Gastroesophageal sphincter (tissue), 4 donors: ENCODE results near the gene TLE7. TPM values are rescaled to one million over a fixed set of nuclear protein-coding genes. Genes with fewer than 3 reads are reported as not detected.

Source experiments
- ATAC-seq: fragments of 150-250 bp; one replicate; pipeline ENCODE4 v1.9.1; 2016; ENCODE audit warnings: mild to moderate bottlenecking, moderate library complexity
- H3K27ac ChIP-seq, 4 donors: fragments of 200-600 bp; sonication (generic) in 3 of 4; 1 replicate in 3 of 4; 2 replicates in 1 of 4; pipeline ENCODE4 v1.5.1; 2016 to 2019
- H3K27me3 ChIP-seq: fragments of 200-600 bp; sonication (generic); one replicate; pipeline ENCODE4 v1.5.1; 2019
- H3K36me3 ChIP-seq, 2 donors: fragments of 200-600 bp; sonication (generic); one replicate each; pipeline ENCODE4 v1.5.1; 2019; ENCODE audit warnings: control low read depth in 1 of 2
- H3K4me1 ChIP-seq, 3 donors: fragments of 200-600 bp; sonication (generic); 1 replicate in 2 of 3; 2 replicates in 1 of 3; pipeline ENCODE4 v1.5.1; 2016 to 2019; ENCODE audit warnings: control low read depth in 2 of 3
- H3K4me3 ChIP-seq, 2 donors: fragments of 200-600 bp; sonication (generic); one replicate each; pipeline ENCODE4 v1.5.1; 2019; ENCODE audit warnings: mild to moderate bottlenecking in 1 of 2, moderate library complexity in 1 of 2
- H3K9me3 ChIP-seq, 3 donors: fragments of 200-600 bp; sonication (generic); one replicate each; pipeline ENCODE4 v1.5.1; 2017 to 2019; ENCODE audit warnings: control low read depth in 2 of 3
- EP300 ChIP-seq: sonication (generic); formaldehyde crosslinking; IDR thresholded peaks from one replicate; pipeline ENCODE4 v1.6.1; 2017; ENCODE audit warnings: antibody characterized with exemption, mild to moderate bottlenecking
- POLR2A ChIP-seq, 2 donors: fragments of 450-650 bp; IDR thresholded peaks; one replicate each; pipeline ENCODE4 v1.6.1; 2017; ENCODE audit warnings: antibody characterized with exemption in 2 of 2, mild to moderate bottlenecking in 2 of 2, moderate library complexity in 1 of 2
- POLR2AphosphoS5 ChIP-seq: sonication (generic); formaldehyde crosslinking; IDR thresholded peaks from one replicate; pipeline ENCODE4 v1.6.1; 2017; ENCODE audit warnings: antibody characterized with exemption
- WGBS, 2 donors: methylation state at CpG; one replicate each; pipeline ENCODE4 v1.1.5; 2018; ENCODE audit warnings: low coverage in 1 of 2; 5-methylcytosine and 5-hydroxymethylcytosine counted together
- total RNA-seq, 4 donors: library from RNA; depleted of rRNA; stranded (reverse); fragments of >200 nt; gene quantifications; one replicate each; pipeline ENCODE4 v1.1.0, GENCODE V29; 2016
- TF ChIP-seq, protein P1 (sequence below), 4 experiments: fragments of 200-600 bp in 2 of 4; fragments of 450-650 bp in 2 of 4; sonication (generic) in 1 of 4; IDR thresholded peaks; one replicate each; pipeline ENCODE4 v1.5.1; 2017 to 2019; ENCODE audit warnings: antibody characterized with exemption in 4 of 4, mild to moderate bottlenecking in 2 of 4, moderate library complexity in 2 of 4

TLE7 gene
- total RNA-seq, 4 donors from 2014 or later: not detected

GRCh38 chr16:71404364-71404763 lies 37.5 kb downstream of the TLE7 start:
- Histone ChIP-seq H3K4me1 (no peaks in the 10 kb centered on the region), H3K9me3 (peaks cover 0 to 11% (median 0%) of the 10 kb centered on the region in 3 donors), H3K27ac (no peak overlapping the region), H3K27me3 (peaks cover 49% of the 10 kb centered on the region), H3K36me3 (no peaks in the 10 kb centered on the region), H3K4me3 (no peak overlapping the region)
- 13 to 86% methylated on average over 1 to 2 of the region's 4 CpGs for WGBS, 2 donors
- TF ChIP-seq POLR2A (IDR thresholded peaks at IDR 0.05) (no peak), POLR2AphosphoS5 (no peak)
- TF ChIP-seq, protein P1, sequence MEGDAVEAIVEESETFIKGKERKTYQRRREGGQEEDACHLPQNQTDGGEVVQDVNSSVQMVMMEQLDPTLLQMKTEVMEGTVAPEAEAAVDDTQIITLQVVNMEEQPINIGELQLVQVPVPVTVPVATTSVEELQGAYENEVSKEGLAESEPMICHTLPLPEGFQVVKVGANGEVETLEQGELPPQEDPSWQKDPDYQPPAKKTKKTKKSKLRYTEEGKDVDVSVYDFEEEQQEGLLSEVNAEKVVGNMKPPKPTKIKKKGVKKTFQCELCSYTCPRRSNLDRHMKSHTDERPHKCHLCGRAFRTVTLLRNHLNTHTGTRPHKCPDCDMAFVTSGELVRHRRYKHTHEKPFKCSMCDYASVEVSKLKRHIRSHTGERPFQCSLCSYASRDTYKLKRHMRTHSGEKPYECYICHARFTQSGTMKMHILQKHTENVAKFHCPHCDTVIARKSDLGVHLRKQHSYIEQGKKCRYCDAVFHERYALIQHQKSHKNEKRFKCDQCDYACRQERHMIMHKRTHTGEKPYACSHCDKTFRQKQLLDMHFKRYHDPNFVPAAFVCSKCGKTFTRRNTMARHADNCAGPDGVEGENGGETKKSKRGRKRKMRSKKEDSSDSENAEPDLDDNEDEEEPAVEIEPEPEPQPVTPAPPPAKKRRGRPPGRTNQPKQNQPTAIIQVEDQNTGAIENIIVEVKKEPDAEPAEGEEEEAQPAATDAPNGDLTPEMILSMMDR (IDR thresholded peaks at IDR 0.05): no peak
- ATAC-seq: no peak

- H3K27me3 ChIP-seq: peaks cover 45% of the 10 kb centered on the region
- no peaks in the 10 kb centered on the region for H3K4me1 ChIP-seq
- H3K27ac ChIP-seq: no peak overlapping the region
- peaks cover 0 to 11% (median 0%) of the 10 kb centered on the region in 3 donors for H3K9me3 ChIP-seq
- no peak for ATAC-seq
- H3K36me3 ChIP-seq: no peaks in the 10 kb centered on the region
- TF ChIP-seq POLR2AphosphoS5 (no peak), POLR2A (IDR thresholded peaks at IDR 0.05) (no peak), EP300 (no peak)
- TF ChIP-seq, protein P1 (IDR thresholded peaks at IDR 0.05): no peak
- no peak overlapping the region for H3K4me3 ChIP-seq
- 58 to 66% methylated on average over 4 to 9 of the region's 11 CpGs for WGBS, 2 donors
Observed at GRCh38 chr16:71402674-71403073, 39.2 kb downstream of the TLE7 start.

DNA sequence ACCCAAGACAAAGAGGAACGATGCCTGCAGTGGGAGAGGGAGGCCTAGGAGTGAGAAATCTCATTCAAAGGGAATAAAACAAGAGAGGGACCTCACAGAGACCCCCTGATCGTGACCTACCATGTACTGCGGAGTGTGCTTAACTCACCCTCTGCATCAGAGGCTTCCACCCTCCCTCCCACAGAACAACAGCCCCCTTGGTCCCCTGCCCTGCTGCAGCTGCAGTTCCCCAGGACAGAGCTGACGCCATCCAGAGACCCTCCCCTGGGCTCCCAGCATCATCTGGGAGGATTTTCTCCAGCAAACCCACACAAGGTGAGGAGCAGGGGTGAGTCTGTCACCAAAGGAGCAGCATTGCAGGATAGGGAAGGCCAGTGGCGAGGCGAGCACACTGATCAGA lies 39.8 kb downstream of the TLE7 start:
- Histone ChIP-seq H3K27me3 (peaks cover 46% of the 10 kb centered on the region), H3K4me1 (no peaks in the 10 kb centered on the region), H3K9me3 (peaks cover 0 to 11% (median 0%) of the 10 kb centered on the region in 3 donors), H3K27ac (no peak overlapping the region), H3K4me3 (no peak overlapping the region), H3K36me3 (no peaks in the 10 kb centered on the region)
- TF ChIP-seq, protein P1 (IDR thresholded peaks at IDR 0.05): no peak
- TF ChIP-seq POLR2A (IDR thresholded peaks at IDR 0.05) (no peak), POLR2AphosphoS5 (no peak), EP300 (no peak)
- WGBS, 2 donors: 36 to 43% methylated on average over 1 to 2 of the region's 6 CpGs
- ATAC-seq: no peak

DNA sequence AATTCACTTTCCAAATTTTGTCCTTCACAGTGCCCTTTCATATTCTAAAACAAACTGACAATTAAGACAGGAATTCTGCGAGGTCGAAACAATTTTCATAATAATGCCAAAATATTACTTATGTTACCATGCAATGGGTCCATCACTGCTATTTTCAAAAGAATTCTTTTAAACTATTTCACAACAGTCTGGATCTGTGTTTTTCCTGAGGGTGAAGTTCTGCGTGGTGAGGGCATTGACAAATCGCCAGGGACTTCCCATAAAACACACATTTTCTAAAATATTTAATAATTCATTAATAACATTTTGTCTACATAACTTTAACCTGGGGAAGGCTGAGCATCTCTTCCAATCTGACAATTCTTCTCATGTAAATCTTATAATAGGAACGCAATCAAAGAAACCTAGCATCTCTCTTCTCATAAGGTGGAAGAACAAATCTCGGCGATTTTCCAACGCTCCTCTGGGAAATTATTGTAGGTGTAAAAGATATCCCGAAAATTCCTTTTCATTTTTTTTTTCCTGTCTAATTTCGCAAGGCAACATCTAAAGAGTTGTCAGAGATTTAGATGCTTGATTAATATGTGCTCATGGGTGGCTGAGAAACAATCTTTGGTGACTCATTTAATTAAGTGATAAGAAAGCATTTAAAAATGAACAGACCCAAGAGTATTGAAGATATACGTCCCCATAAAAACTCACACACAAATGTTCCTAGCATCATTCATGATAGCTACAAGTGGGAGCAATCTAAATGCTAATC lies 41.9 kb downstream of the TLE7 start:
- no peak overlapping the region for H3K4me3 ChIP-seq
- peaks cover 45% of the 10 kb centered on the region for H3K27me3 ChIP-seq
- H3K4me1 ChIP-seq: no peaks in the 10 kb centered on the region
- peaks cover 0 to 7% (median 0%) of the 10 kb centered on the region in 3 donors for H3K9me3 ChIP-seq
- no peak for ATAC-seq
- H3K27ac ChIP-seq: no peak overlapping the region
- 79 to 87% methylated on average over 11 of the region's 11 CpGs for WGBS, 2 donors
- no peaks in the 10 kb centered on the region for H3K36me3 ChIP-seq
- no peak for TF ChIP-seq EP300
- TF ChIP-seq POLR2A (IDR thresholded peaks at IDR 0.05): no peak
- TF ChIP-seq, protein P1 (IDR thresholded peaks at IDR 0.05): no peak
- no peak for TF ChIP-seq POLR2AphosphoS5

DNA sequence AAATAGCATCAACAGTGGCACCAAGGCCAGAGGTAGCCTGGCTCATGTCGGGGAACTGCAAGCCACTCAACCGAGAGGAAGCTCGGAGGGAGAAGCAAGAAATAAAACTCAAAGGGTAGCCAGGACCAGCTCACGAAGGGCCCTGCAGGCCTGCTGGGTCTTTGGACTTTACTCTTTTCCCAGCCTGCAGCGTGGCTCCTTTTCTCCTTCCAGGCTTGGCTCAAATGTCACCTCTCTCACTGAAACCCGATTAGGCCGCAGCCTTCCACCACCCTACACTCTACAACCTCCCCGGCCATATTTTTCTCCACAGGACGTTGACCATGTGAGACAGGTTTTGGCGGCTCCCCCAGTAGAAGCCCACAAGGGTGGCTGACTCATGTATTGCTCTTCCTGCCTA lies 45.3 kb downstream of the TLE7 start:
- H3K27me3 ChIP-seq: peaks cover 40% of the 10 kb centered on the region
- 78 to 79% methylated on average over 6 to 10 of the region's 10 CpGs for WGBS, 2 donors
- TF ChIP-seq EP300: no peak
- TF ChIP-seq POLR2AphosphoS5: no peak
- no peak for TF ChIP-seq POLR2A (IDR thresholded peaks at IDR 0.05)
- TF ChIP-seq, protein P1 (IDR thresholded peaks at IDR 0.05): no peak
- H3K27ac ChIP-seq: no peak overlapping the region
- no peak for ATAC-seq
- no peaks in the 10 kb centered on the region for H3K9me3 ChIP-seq
- H3K4me3 ChIP-seq: no peak overlapping the region
- no peaks in the 10 kb centered on the region for H3K4me1 ChIP-seq
- H3K36me3 ChIP-seq: no peaks in the 10 kb centered on the region
